ENCODE measurements around the gene ZC3H6. TPM values are rescaled to one million over a fixed set of nuclear protein-coding genes. Genes with fewer than 3 reads are reported as not detected.
A peak's percentile ranks its signal among the peaks of the same experiment; 100 is the strongest.

The ZC3H6 gene
- total RNA-seq, 1 donor from 2014 or later: 21.7 TPM

- Histone ChIP-seq H3F3A (ENCODE audit: low read depth) (peaks cover 30% of the 10 kb centered on the region), H3K4me1 (peaks cover 24% of the 10 kb centered on the region), H3K9me3 (ENCODE audit: low read depth) (no peaks in the 10 kb centered on the region), H3K27ac (peak overlapping the region; percentile 42), H3K9ac (no peak overlapping the region), H3K27me3 (no peaks in the 10 kb centered on the region), H3K79me2 (ENCODE audit: low read depth) (peaks cover 32% of the 10 kb centered on the region), H3K4me2 (peak overlapping the region; percentile 75), H4K20me1 (ENCODE audit: low read depth) (no peaks in the 10 kb centered on the region), H3K4me3 (no peak overlapping the region), H2AFZ (replicated peaks) (no peak overlapping the region), H3K36me3 (no peaks in the 10 kb centered on the region)
- peaks cover 4% of the 10 kb centered on the region for H3K27me3 Mint-ChIP-seq (ENCODE audit: insufficient read depth, low read depth)
- no peaks in the 10 kb centered on the region for H3K36me3 Mint-ChIP-seq
- H3K9me3 Mint-ChIP-seq: peaks cover 3% of the 10 kb centered on the region
- peak overlapping the region; percentile 29 for H3K4me3 Mint-ChIP-seq
- peaks cover 15% of the 10 kb centered on the region for H3K4me1 Mint-ChIP-seq
- TF ChIP-seq EZH2phosphoT487 (IDR thresholded peaks at IDR 0.05): no peak
- TF ChIP-seq CTCF (IDR thresholded peaks at IDR 0.05): no peak
- no peak for TF ChIP-seq EZH2 (IDR thresholded peaks at IDR 0.05)
- H3K27ac Mint-ChIP-seq: no peak overlapping the region
- no peak for DNase-seq (ENCODE audit: low spot score)
Observed at GRCh38 chr2:112273349-112273748, 2.0 kb upstream of the ZC3H6 start.

GRCh38 chr2:112275887-112276773 lies 733 bp downstream of the ZC3H6 start:
- Histone ChIP-seq H4K20me1 (ENCODE audit: low read depth) (peaks cover 3% of the 10 kb centered on the region), H3F3A (ENCODE audit: low read depth) (peaks cover 30% of the 10 kb centered on the region), H3K27me3 (no peaks in the 10 kb centered on the region), H3K4me1 (peaks cover 27% of the 10 kb centered on the region), H3K36me3 (no peaks in the 10 kb centered on the region), H3K27ac (peak overlapping the region; percentile 99), H3K4me2 (peak overlapping the region; percentile 79), H2AFZ (replicated peaks) (peak overlapping the region; percentile 59), H3K9me3 (ENCODE audit: low read depth) (no peaks in the 10 kb centered on the region), H3K79me2 (ENCODE audit: low read depth) (peaks cover 34% of the 10 kb centered on the region), H3K9ac (peak overlapping the region; percentile 93), H3K4me3 (peak overlapping the region; percentile 77)
- Mint-ChIP-seq H3K9me3 (no peaks in the 10 kb centered on the region), H3K27ac (peak overlapping the region; percentile 96), H3K36me3 (no peaks in the 10 kb centered on the region), H3K27me3 (ENCODE audit: insufficient read depth, low read depth) (peaks cover 4% of the 10 kb centered on the region), H3K4me3 (peak overlapping the region; percentile 92), H3K4me1 (peaks cover 21% of the 10 kb centered on the region)
- DNase-seq (ENCODE audit: low spot score): peak; percentile 94
- TF ChIP-seq CTCF (IDR thresholded peaks at IDR 0.05): no peak
- no peak for TF ChIP-seq EZH2phosphoT487 (IDR thresholded peaks at IDR 0.05)

- H3K27me3 ChIP-seq: no peaks in the 10 kb centered on the region
- peak overlapping the region; percentile 79 for H3K4me2 ChIP-seq
- H3K4me1 ChIP-seq: peaks cover 27% of the 10 kb centered on the region
- no peak overlapping the region for H3K27ac ChIP-seq
- H3K79me2 ChIP-seq (ENCODE audit: low read depth): peaks cover 34% of the 10 kb centered on the region
- peaks cover 2% of the 10 kb centered on the region for H3K27me3 Mint-ChIP-seq (ENCODE audit: insufficient read depth, low read depth)
- H2AFZ ChIP-seq (replicated peaks): no peak overlapping the region
- H4K20me1 ChIP-seq (ENCODE audit: low read depth): peaks cover 3% of the 10 kb centered on the region
- H3F3A ChIP-seq (ENCODE audit: low read depth): peaks cover 30% of the 10 kb centered on the region
- no peak overlapping the region for H3K9ac ChIP-seq
- no peak overlapping the region for H3K27ac Mint-ChIP-seq
- DNase-seq (ENCODE audit: low spot score): no peak
- TF ChIP-seq CTCF (IDR thresholded peaks at IDR 0.05) (no peak), EZH2 (IDR thresholded peaks at IDR 0.05) (no peak), EZH2phosphoT487 (IDR thresholded peaks at IDR 0.05) (no peak)
- H3K4me3 Mint-ChIP-seq: peak overlapping the region; percentile 87
- H3K36me3 ChIP-seq: no peaks in the 10 kb centered on the region
- no peaks in the 10 kb centered on the region for H3K36me3 Mint-ChIP-seq
- H3K9me3 ChIP-seq (ENCODE audit: low read depth): no peaks in the 10 kb centered on the region
- H3K4me1 Mint-ChIP-seq: peaks cover 24% of the 10 kb centered on the region
- H3K9me3 Mint-ChIP-seq: no peaks in the 10 kb centered on the region
- H3K4me3 ChIP-seq: peak overlapping the region; percentile 77
Observed at GRCh38 chr2:112276954-112277353, 1.6 kb downstream of the ZC3H6 start.
